ENCODE measurements around the gene TAF12.
"Not testable (repeated sequence)": the region's sequence is repeated elsewhere in the genome, so short reads cannot be mapped to it uniquely, and the experiment has no call there.

Gene TAF12

DNA sequence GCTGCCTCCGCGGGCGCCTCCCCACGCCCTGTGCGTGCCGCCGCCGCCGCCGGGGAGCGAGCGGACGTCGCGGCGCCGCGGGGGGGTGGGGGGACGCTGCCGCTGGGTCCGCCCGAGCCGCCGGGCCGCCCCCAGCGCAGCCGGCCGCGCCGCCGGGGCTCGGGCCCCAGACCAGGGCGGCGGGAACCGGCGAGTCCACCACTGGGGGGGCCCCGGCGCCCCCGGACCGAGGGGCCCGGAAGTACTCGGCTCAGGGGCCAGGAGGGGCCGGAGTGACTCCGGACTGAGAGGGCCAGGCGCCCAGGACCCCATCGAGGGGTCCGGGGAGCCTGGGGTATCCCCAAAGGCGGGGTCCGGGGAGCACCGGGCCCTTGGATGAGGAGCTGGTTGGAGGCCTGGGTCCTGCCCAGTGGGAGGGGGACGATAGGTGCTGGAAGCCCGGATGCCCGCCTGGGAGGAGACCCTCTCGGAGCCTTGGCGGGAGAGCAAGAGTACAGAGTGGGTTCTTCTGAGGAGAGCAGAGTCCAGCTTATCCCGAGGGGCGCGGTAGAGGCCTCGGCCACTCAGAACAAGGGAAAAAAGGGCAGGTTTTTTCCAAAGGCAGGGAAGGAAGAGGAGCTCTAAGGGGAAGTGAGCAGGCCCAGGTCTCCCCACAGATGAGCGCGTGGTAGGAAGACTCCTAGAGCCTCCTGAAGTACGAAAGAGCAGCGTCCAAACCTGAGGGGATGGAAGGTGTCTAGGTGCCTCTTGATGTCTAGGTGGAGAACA is 26.3 kb upstream of the TAF12 start:
- Histone ChIP-seq H3K4me2 (peak overlapping the region; percentile 69 to 93 (median 90)), H3K27ac (peak overlapping the region; percentile 99 to 100 (median 100)), H3K9ac (peak overlapping the region; percentile 98 to 100 (median 100)), H3K9me3 (replicated peaks in 1 of 11) (no peaks in the 10 kb centered on the region), H3K4me1 (peaks cover 18 to 35% (median 24%) of the 10 kb centered on the region in 10 experiments), H3K4me3 (peak overlapping the region; percentile 86 to 100 (median 97)), H4K20me1 (peaks cover 0 to 6% (median 0%) of the 10 kb centered on the region in 11 experiments; a peak in 4 of 22 replicates), H3K27me3 (no peaks in the 10 kb centered on the region), H3K36me3 (peaks cover 0 to 16% (median 5%) of the 10 kb centered on the region in 11 experiments; a peak in 5 of 22 replicates)
- TF ChIP-seq Cebpa-rat (IDR thresholded peaks at IDR 0.05): no peak

DNA sequence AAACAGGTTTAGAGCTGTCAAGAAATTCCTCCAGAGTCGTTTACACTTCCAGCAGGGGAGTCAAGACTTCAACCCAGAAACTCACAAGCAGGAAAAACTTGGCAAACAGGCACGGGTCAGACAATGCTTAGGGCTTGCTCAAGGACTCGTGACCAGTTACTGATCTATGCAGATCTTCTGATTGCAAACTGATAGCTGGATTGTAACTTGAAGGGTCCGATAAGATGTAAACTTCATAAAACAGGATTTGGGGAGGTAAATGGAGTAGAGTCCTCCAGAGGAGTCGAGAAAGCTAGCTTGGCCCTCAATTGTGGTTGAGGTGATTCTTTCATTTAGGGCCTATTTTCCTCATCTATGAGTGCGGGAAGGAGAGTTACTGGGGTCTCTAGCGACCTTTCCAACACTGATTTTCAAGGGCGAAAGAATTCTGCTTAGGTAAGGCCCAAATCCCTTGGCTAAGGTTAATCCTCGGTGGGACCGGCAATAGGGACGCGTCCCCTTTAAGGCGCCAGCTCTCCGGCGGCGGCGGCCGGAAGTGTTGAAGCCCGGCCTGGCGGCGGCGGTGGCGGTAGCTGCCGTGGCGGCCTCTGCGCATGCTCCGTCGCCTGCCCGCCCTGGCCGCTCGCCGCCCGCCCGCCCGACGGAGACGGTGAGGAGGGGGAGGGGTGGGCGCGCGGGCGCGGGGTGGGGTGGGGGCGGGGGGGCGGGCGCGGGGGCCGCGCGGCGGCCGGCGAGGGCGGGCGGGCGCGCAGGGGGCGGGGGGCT is 25.5 kb upstream of the TAF12 start, which contains the start of gene GMEB1:
Gene GMEB1 (plus strand): TSS at position 594 of the 765 bp plus-strand sequence. CDS start 14,829 bp downstream, outside the sequence.
- H3K9ac ChIP-seq: peak within 1 kb of the TSS; percentile 98 to 100 (median 100)
- peaks cover 18 to 35% (median 24%) of the 10 kb centered on the region in 10 experiments for H3K4me1 ChIP-seq
- peak within 1 kb of the TSS; percentile 78 to 94 (median 92) for H3K4me2 ChIP-seq
- H4K20me1 ChIP-seq: peaks cover 0 to 6% (median 0%) of the 10 kb centered on the region in 11 experiments; a peak in 4 of 22 replicates
- peaks cover 0 to 12% (median 4%) of the 10 kb centered on the region in 11 experiments; a peak in 5 of 22 replicates for H3K36me3 ChIP-seq
- peak within 1 kb of the TSS; percentile 86 to 100 (median 97) for H3K4me3 ChIP-seq
- H3K9me3 ChIP-seq (replicated peaks in 1 of 11): no peaks in the 10 kb centered on the region
- peak within 1 kb of the TSS; percentile 99 to 100 (median 100) for H3K27ac ChIP-seq
- no peaks in the 10 kb centered on the region for H3K27me3 ChIP-seq
- TF ChIP-seq Cebpa-rat (IDR thresholded peaks at IDR 0.05): no peak

DNA sequence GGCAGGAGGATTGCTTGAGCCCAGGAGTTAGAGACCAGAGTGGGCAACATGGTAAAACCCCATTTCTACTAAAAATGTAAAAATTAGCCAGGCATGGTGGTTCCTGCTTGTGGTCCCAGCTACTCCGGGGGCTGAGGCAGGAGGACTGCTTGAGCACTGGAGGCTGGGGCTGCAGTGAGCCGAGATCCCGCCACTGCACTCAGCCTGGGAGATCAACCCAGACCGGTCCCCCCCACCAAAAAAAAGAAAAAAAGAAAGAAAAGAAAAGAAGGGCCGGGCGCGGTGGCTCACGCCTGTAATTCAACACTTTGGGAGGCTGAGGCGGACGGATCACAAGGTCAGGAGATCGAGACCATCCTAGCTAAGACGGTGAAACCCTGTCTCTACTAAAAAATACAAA is 23.9 kb upstream of the TAF12 start:
- Histone ChIP-seq H3K36me3 (peaks cover 0 to 9% (median 0%) of the 10 kb centered on the region in 11 experiments; a peak in 4 of 22 replicates), H3K4me1 (peaks cover 18 to 35% (median 24%) of the 10 kb centered on the region in 10 experiments), H3K9me3 (replicated peaks in 1 of 11) (no peaks in the 10 kb centered on the region), H3K27me3 (no peaks in the 10 kb centered on the region), H3K4me3 (no peak overlapping the region), H3K27ac (peak overlapping the region in 1 of 11 experiments; percentile 18; a peak in 1 of 22 replicates), H3K9ac (no peak overlapping the region; a peak in 1 of 22 replicates), H3K4me2 (peak overlapping the region in 2 of 11 experiments; percentile 71 to 93; a peak in 2 of 22 replicates), H4K20me1 (peaks cover 0 to 6% (median 0%) of the 10 kb centered on the region in 11 experiments; a peak in 3 of 22 replicates)
- TF ChIP-seq Cebpa-rat (IDR thresholded peaks at IDR 0.05): no peak

DNA sequence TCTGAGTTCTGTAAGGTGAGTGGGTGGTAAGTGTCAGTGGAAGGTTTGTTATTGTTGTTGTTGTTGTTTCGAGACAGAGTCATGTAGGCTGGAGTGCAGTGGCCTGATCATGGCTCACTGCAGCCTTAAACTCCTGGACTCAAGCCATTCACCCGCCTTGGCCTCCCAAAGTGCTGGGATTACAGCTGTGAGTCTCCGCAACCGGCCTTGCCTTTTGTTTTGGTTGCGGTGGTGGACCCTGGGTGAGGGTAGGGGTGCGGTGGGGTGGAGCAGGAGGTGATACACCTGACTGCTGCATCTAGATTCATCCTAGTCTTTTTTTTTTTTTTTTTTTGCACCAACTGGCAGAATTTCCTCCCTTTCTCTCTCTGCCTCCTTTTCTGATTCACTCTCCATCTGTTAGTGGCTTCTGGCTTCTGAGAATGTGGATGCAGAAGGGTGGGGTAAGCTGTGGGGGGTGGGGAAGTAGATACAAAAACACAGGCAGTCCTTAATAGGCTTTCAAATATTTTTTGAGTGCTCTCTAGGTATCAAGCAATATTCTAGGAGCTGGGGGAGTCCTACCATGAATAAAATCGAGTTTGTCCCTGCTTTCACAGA is 21.1 kb upstream of the TAF12 start:
- TF ChIP-seq Cebpa-rat (IDR thresholded peaks at IDR 0.05): no peak
- Histone ChIP-seq H3K9ac (no peak overlapping the region), H4K20me1 (no peaks in the 10 kb centered on the region), H3K27me3 (no peaks in the 10 kb centered on the region), H3K4me3 (no peak overlapping the region), H3K4me2 (no peak overlapping the region), H3K4me1 (peaks cover 12 to 28% (median 15%) of the 10 kb centered on the region in 10 experiments), H3K27ac (no peak overlapping the region), H3K9me3 (replicated peaks in 1 of 11) (no peaks in the 10 kb centered on the region), H3K36me3 (no peaks in the 10 kb centered on the region)

DNA sequence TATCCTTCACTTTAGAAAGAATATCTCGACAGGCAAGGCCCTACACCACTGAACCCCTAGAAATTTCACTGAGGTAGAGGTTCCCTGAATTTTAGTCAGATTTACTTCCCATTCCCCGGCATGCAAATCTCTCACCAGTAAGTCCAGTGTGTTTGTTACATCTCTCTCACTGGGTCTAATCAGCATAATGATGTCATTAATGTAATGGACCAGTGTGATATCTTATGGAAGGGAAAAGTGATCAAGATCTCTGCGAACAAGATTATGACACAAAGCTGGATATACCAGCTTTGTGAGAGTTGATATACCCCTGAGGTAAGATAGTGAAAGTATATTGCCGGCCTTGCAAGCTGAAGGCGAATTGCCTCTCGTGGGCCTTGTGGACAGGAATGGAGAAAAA is 13.5 kb upstream of the TAF12 start:
- no peaks in the 10 kb centered on the region for H3K27me3 ChIP-seq
- H3K9ac ChIP-seq: no peak overlapping the region
- TF ChIP-seq Cebpa-rat (IDR thresholded peaks at IDR 0.05): no peak
- peaks cover 0 to 23% (median 0%) of the 10 kb centered on the region in 10 experiments; a peak in 7 of 20 replicates for H3K4me1 ChIP-seq
- H3K9me3 ChIP-seq (replicated peaks in 1 of 11): no peaks in the 10 kb centered on the region
- H3K4me3 ChIP-seq: no peak overlapping the region
- H3K4me2 ChIP-seq: no peak overlapping the region
- no peak overlapping the region for H3K27ac ChIP-seq
- H3K36me3 ChIP-seq: no peaks in the 10 kb centered on the region
- no peaks in the 10 kb centered on the region for H4K20me1 ChIP-seq

DNA sequence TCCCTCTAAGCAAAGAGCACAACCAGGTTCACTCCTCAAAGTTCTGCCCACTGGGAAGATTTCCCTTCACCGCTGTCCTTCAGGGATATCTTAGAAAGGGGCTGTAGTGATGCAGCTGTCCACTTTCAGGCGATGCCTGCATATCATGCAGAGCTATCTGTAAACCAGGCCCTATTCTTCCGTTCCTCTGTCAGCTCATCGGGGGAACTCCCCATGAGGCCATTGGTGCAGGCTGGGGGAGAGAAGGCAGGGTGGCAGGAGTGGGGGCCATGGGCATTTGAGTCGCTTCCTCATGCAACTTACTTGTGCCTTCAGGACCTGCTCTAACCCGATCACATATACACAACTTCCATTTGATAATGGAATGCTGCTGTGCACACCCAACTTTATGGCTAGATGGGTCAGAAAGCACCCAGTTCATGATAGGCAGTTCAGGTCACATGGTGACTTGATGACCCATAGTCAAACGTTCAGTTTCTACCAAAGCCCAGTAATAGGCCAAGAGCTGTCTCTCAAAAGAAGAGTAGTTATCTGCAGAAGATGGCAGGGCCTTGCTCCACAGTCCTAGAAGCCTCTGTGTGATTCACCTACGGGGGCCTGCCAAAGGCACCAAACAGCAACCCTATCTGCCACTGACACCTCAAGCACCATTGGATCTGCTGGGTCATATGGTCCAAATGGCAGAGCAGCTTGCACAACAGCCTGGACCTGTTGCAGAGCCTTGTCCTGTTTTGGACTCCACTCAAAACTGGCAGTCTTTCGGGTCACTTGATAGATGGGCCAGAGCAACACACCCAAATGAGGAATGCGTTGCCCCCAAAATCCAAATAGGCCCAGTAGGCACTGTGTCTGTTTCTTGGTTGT is 12.8 kb upstream of the TAF12 start:
- H3K4me3 ChIP-seq; H3K36me3 ChIP-seq; H3K27ac ChIP-seq; H3K9me3 ChIP-seq (replicated peaks in 1 of 11); H4K20me1 ChIP-seq; H3K4me2 ChIP-seq; H3K27me3 ChIP-seq; H3K9ac ChIP-seq: not testable (repeated sequence)
- H3K4me1 ChIP-seq: peaks cover 0 to 23% (median under 1%) of the 10 kb centered on the region in 10 experiments; a peak in 9 of 20 replicates

DNA sequence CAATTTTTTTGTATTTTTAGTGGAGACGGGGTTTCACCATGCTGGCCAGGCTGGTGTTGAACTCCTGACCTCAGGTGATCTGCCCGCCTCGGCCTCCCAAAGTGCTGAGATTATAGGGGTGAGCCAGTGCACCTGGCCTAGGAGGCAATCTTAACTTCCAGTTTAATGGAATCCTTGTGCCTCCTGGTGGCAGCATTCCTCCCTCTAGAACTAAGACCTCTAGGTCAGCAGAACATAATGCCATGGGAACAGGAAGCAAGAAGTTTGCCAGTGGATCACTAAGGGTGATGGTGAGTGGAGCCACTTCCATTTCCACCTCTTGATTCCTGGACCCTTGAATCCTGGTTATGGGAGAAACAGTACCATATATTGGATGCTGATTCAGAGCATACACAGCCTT is 11.0 kb upstream of the TAF12 start:
- not testable (repeated sequence) for H3K9ac ChIP-seq; H3K9me3 ChIP-seq (replicated peaks in 1 of 11); H4K20me1 ChIP-seq; H3K36me3 ChIP-seq; H3K27me3 ChIP-seq; H3K4me3 ChIP-seq; H3K27ac ChIP-seq
- peaks cover 11 to 38% (median 16%) of the 10 kb centered on the region in 10 experiments; a peak in 19 of 20 replicates for H3K4me1 ChIP-seq
- H3K4me2 ChIP-seq: peak overlapping the region in 1 of 11 experiments; percentile 19; a peak in 1 of 22 replicates

DNA sequence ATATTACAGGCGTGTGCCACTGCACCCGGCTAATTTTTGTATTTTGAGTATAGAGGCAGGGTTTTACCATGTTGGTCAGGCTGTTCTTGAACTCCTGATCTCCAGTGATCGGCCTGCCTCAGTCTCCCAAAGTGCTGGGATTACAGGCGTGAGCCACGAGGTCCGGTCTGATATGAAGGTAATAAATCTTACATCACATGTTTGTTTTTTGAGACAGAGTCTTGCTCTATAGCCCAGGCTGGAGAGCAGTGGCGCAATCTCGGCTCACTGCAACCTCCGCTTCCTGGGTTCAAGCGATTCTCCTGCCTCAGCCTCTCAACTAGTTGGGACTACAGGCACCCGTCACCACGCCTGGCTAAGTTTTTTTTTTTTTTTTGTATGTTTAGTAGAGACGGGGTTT is 10.2 kb upstream of the TAF12 start:
- not testable (repeated sequence) for H3K9me3 ChIP-seq (replicated peaks in 1 of 11); H3K27me3 ChIP-seq; H3K4me3 ChIP-seq; H3K9ac ChIP-seq; H3K36me3 ChIP-seq; H4K20me1 ChIP-seq; H3K27ac ChIP-seq
- H3K4me2 ChIP-seq: peak overlapping the region in 1 of 11 experiments; percentile 53; a peak in 1 of 22 replicates
- H3K4me1 ChIP-seq: peaks cover 11 to 38% (median 17%) of the 10 kb centered on the region in 10 experiments; a peak in 19 of 20 replicates
